ENCODE measurements around the gene AZU1. TPM values are rescaled to one million over a fixed set of nuclear protein-coding genes. Genes with fewer than 3 reads are reported as not detected.

AZU1 gene
- total RNA-seq, 1 experiment from 2014 or later: not detected

DNA sequence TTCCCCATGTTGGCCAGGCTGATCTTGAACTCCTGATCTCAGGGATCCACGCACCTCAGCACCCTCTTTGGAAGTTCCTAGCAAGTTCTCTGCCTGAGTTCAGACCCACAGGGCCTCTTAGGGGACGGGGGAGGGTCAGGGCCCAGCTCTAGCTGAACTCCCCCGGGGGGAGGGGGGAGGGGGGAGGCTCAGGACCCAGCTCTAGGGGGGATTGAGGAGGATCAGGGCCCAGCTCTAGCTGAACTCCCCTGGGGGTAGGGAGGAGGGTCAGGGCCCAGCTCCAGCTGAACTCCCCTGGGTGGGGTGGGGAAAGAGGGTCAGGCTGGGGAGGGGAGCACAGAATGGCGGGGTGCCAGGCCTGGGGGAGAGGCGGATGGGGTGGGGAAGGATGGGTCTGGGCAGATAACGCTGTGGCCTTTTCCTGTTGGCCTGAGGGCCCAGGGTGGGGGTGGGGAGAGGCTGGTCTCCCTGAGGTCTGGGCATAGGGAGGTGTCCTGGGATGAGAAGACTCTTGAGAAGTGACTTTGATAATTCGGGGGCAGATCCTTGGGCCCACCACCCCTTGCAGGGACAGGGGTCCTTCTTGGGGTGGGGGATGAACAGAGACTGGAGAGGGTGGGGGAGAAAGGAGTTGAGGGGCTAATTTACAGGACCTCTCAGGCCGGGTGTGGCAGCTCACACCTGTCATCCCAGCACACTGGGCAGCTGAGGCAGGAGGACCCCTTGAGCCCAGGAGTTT is 35.9 kb upstream of the AZU1 start:
- intact Hi-C loops (cut with micrococcal nuclease): loop anchor here (10.0 kb wide), 1 partner anchor 453 kb away; the partner anchor contains the start of genes ATP5F1D and MIDN
- no TSS peak for BruUV-seq (replicated peaks)
- no peaks in the 10 kb centered on the region for H3K36me3 ChIP-seq (ENCODE audit: control insufficient read depth in 1 of 2, insufficient read depth in 2 of 2, low read length in 2 of 2)
- H4K20me1 ChIP-seq (ENCODE audit: insufficient read depth): no peaks in the 10 kb centered on the region
- no peak overlapping the region for H3K4me2 ChIP-seq (ENCODE audit: low read length)
- H3K79me2 ChIP-seq (ENCODE audit: insufficient read depth, low read length): no peaks in the 10 kb centered on the region
- H3K27me3 ChIP-seq (ENCODE audit: insufficient read depth, low read length): no peaks in the 10 kb centered on the region
- peaks cover 0 to 7% of the 10 kb centered on the region in 2 experiments; a peak in 1 of 4 replicates for H3K4me1 ChIP-seq (ENCODE audit: control insufficient read depth in 1 of 2, insufficient read depth in 2 of 2, low read length in 2 of 2)
- CTCF ChIA-PET: no interaction called here
- H3K9me2 ChIP-seq (ENCODE audit: insufficient read depth): no peaks in the 10 kb centered on the region
- POLR2A ChIA-PET: no interaction called here
- DNase-seq (ENCODE audit: low read depth, low spot score) (no peak), ATAC-seq (no peak)
- H3K27ac ChIP-seq (ENCODE audit: low read depth, low read length): no peak overlapping the region
- TF ChIP-seq, protein P1, sequence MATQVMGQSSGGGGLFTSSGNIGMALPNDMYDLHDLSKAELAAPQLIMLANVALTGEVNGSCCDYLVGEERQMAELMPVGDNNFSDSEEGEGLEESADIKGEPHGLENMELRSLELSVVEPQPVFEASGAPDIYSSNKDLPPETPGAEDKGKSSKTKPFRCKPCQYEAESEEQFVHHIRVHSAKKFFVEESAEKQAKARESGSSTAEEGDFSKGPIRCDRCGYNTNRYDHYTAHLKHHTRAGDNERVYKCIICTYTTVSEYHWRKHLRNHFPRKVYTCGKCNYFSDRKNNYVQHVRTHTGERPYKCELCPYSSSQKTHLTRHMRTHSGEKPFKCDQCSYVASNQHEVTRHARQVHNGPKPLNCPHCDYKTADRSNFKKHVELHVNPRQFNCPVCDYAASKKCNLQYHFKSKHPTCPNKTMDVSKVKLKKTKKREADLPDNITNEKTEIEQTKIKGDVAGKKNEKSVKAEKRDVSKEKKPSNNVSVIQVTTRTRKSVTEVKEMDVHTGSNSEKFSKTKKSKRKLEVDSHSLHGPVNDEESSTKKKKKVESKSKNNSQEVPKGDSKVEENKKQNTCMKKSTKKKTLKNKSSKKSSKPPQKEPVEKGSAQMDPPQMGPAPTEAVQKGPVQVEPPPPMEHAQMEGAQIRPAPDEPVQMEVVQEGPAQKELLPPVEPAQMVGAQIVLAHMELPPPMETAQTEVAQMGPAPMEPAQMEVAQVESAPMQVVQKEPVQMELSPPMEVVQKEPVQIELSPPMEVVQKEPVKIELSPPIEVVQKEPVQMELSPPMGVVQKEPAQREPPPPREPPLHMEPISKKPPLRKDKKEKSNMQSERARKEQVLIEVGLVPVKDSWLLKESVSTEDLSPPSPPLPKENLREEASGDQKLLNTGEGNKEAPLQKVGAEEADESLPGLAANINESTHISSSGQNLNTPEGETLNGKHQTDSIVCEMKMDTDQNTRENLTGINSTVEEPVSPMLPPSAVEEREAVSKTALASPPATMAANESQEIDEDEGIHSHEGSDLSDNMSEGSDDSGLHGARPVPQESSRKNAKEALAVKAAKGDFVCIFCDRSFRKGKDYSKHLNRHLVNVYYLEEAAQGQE (IDR thresholded peaks at IDR 0.05; ENCODE audit: low read depth): no peak
- TF ChIP-seq POLR2AphosphoS5 (IDR thresholded peaks at IDR 0.05; ENCODE audit: low read depth, low read length) (no peak), SRF (IDR thresholded peaks at IDR 0.05; ENCODE audit: low read depth) (no peak), EZH2 (IDR thresholded peaks at IDR 0.05) (no peak), CTCF (IDR thresholded peaks at IDR 0.05 in 2 of 3, conservative IDR thresholded peaks at IDR 0.05 in 1 of 3; ENCODE audit: borderline replicate concordance in 1 of 3, insufficient read depth in 1 of 3, low read depth in 2 of 3, low read length in 2 of 3) (no peak), EZH2phosphoT487 (IDR thresholded peaks at IDR 0.05; ENCODE audit: borderline replicate concordance) (no peak), YY1 (IDR thresholded peaks at IDR 0.05; ENCODE audit: extremely low read depth, insufficient replicate concordance, low read depth, low read length) (no peak), ZBTB33 (IDR thresholded peaks at IDR 0.05; ENCODE audit: extremely low read depth, insufficient replicate concordance, low read length) (no peak), SP1 (IDR thresholded peaks at IDR 0.05; ENCODE audit: low read depth) (no peak), POLR2A (IDR thresholded peaks at IDR 0.05; ENCODE audit: borderline replicate concordance, extremely low read depth, insufficient read depth, insufficient read length) (no peak), SIN3A (IDR thresholded peaks at IDR 0.05; ENCODE audit: low read depth) (no peak), RAD21 (IDR thresholded peaks at IDR 0.05; ENCODE audit: low read depth) (no peak), CEBPB (IDR thresholded peaks at IDR 0.05; ENCODE audit: low read depth) (no peak), EGR1 (IDR thresholded peaks at IDR 0.05; ENCODE audit: low read depth) (no peak), ELF1 (IDR thresholded peaks at IDR 0.05; ENCODE audit: borderline replicate concordance, low read depth) (no peak), JUND (IDR thresholded peaks at IDR 0.05) (no peak), MAX (IDR thresholded peaks at IDR 0.05) (no peak)
- TF ChIP-seq, protein P2, sequence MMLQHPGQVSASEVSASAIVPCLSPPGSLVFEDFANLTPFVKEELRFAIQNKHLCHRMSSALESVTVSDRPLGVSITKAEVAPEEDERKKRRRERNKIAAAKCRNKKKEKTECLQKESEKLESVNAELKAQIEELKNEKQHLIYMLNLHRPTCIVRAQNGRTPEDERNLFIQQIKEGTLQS (IDR thresholded peaks at IDR 0.05): no peak
- RAD21 ChIA-PET (ENCODE audit: low non-redundant PET in 1 of 2, low total read pairs in 2 of 2, uncharacterized antibody in 2 of 2, unreplicated experiment in 2 of 2): interaction anchor here in 1 of 2 experiments (0.6 kb wide), 1 partner anchor 38 kb away, joined by 3 read pairs; no protein-coding TSS in a partner anchor
- no peaks in the 10 kb centered on the region for H3K9me3 ChIP-seq (ENCODE audit: control insufficient read depth in 1 of 2, insufficient read depth in 1 of 2, low read depth in 1 of 2, low read length in 2 of 2)
- H3K4me3 ChIP-seq (replicated peaks in 1 of 2; ENCODE audit: low read depth in 1 of 2, low read length in 2 of 2): no peak overlapping the region
- H2AFZ ChIP-seq (ENCODE audit: low read depth, low read length, poor library complexity, severe bottlenecking): no peak overlapping the region
- no peak overlapping the region for H3K9ac ChIP-seq (ENCODE audit: low read length)

Data from HCT116 (cell line).